K562 (cell line): ENCODE measurements around the gene KLHL8.

ENCODE experiments used
- ELF4 ChIP-seq: fragments of 450-650 bp; formaldehyde crosslinking; IDR thresholded peaks from 2 replicates; pipeline ENCODE4 v1.4.0; 2022; ENCODE audit warnings: missing genetic modification characterization
- GTF3C2 ChIP-seq: IDR thresholded peaks from 3 replicates; pipeline ENCODE4 v1.6.1; 2011; ENCODE audit warnings: borderline replicate concordance, mild to moderate bottlenecking, moderate library complexity; ENCODE audit not compliant: insufficient read length; ENCODE audit errors: extremely low read depth

GRCh38 chr4:87236861-87237260 lies 16.4 kb upstream of the KLHL8 start:
- TF ChIP-seq GTF3C2: no peak
- no peak for TF ChIP-seq ELF4
